Measurements from ENCODE around the gene ZDHHC18. TPM values are rescaled to one million over a fixed set of nuclear protein-coding genes. Genes with fewer than 3 reads are reported as not detected.

ZDHHC18 gene
- total RNA-seq, 1 experiment from 2014 or later: 27.9 TPM

DNA sequence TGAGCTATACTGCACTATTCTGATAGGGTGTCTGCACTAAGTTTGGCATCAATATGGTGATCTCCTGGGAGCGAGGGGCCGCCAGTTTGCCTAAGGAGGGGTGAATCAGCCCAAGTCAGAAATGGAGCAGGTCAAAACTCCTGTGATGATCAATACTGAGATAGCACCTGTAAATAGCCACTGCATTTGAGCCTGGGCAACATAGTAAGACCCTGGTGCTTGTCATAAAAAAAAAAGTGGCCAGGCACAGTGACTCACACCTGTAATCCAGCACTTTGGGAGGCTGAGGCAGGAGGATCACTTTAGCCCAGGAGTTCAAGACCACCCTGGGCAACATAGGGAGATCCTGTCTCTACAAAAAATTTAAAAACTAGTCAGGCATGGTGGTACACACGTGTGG is 11.6 kb upstream of the ZDHHC18 start:
- no peak overlapping the region for H3K27ac ChIP-seq (ENCODE audit: low read depth, low read length, poor library complexity, severe bottlenecking)
- H3K36me3 ChIP-seq (ENCODE audit: insufficient read depth, low read length, poor library complexity, severe bottlenecking): no peaks in the 10 kb centered on the region
- no peak for TF ChIP-seq EZH2 (IDR thresholded peaks at IDR 0.05; ENCODE audit: borderline replicate concordance, low read depth, low read length, poor library complexity, severe bottlenecking)
- TF ChIP-seq, protein P1, sequence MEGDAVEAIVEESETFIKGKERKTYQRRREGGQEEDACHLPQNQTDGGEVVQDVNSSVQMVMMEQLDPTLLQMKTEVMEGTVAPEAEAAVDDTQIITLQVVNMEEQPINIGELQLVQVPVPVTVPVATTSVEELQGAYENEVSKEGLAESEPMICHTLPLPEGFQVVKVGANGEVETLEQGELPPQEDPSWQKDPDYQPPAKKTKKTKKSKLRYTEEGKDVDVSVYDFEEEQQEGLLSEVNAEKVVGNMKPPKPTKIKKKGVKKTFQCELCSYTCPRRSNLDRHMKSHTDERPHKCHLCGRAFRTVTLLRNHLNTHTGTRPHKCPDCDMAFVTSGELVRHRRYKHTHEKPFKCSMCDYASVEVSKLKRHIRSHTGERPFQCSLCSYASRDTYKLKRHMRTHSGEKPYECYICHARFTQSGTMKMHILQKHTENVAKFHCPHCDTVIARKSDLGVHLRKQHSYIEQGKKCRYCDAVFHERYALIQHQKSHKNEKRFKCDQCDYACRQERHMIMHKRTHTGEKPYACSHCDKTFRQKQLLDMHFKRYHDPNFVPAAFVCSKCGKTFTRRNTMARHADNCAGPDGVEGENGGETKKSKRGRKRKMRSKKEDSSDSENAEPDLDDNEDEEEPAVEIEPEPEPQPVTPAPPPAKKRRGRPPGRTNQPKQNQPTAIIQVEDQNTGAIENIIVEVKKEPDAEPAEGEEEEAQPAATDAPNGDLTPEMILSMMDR (conservative IDR thresholded peaks at IDR 0.05; ENCODE audit: low read depth, low read length): no peak
- no peak overlapping the region for H3K4me3 ChIP-seq (ENCODE audit: low read depth, low read length, poor library complexity, severe bottlenecking)
- ChIA-PET CTCF (no interaction called here), POLR2A (ENCODE audit: low non-redundant PET) (no interaction called here)
- intact Hi-C loops (cut with micrococcal nuclease; ENCODE audit: unreplicated experiment): loop anchor here (5.0 kb wide), 1 partner anchor 62 kb away; no protein-coding TSS in a partner anchor
- H3K27me3 ChIP-seq (replicated peaks; ENCODE audit: insufficient read depth, low read depth, low read length, poor library complexity): no peaks in the 10 kb centered on the region
- no TSS peak for BruUV-seq (replicated peaks)
- H3K4me1 ChIP-seq (ENCODE audit: insufficient read depth, low read length, poor library complexity, severe bottlenecking): no peaks in the 10 kb centered on the region
- no peaks in the 10 kb centered on the region for H3K9me3 ChIP-seq (ENCODE audit: low read depth, low read length, poor library complexity, severe bottlenecking)
- no peak for DNase-seq (ENCODE audit: low spot score)

DNA sequence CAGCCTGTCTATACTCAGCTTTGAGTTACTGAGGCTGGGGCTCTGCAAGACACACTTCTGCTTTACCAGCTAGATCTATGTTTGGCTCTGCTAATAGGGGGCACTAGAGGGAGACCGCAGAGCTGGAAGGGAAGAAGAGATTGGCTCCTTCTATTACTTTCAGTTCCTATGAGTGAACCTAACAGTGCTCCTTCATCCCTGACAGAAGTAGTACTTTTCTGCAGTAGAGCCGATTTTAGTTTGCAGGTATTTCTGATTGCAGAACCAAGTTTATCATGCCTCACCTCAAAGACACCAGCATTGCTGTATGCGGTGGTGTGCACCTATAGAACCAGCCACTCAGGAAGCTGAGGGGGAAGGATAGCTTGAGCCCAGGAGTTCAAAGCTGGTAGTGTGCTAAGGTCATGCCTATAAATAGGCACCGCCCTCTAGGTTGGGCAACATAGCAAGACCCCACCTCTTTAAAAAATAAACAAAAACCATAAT is 5.7 kb upstream of the ZDHHC18 start:
- TF ChIP-seq EZH2 (IDR thresholded peaks at IDR 0.05; ENCODE audit: borderline replicate concordance, low read depth, low read length, poor library complexity, severe bottlenecking): no peak
- TF ChIP-seq, protein P1 (conservative IDR thresholded peaks at IDR 0.05; ENCODE audit: low read depth, low read length): peak; percentile 30; the same call in 1 of the 2 replicates
- Histone ChIP-seq H3K27ac (ENCODE audit: low read depth, low read length, poor library complexity, severe bottlenecking) (no peak overlapping the region), H3K4me3 (ENCODE audit: low read depth, low read length, poor library complexity, severe bottlenecking) (no peak overlapping the region), H3K4me1 (ENCODE audit: insufficient read depth, low read length, poor library complexity, severe bottlenecking) (no peaks in the 10 kb centered on the region), H3K27me3 (replicated peaks; ENCODE audit: insufficient read depth, low read depth, low read length, poor library complexity) (no peaks in the 10 kb centered on the region), H3K36me3 (ENCODE audit: insufficient read depth, low read length, poor library complexity, severe bottlenecking) (no peaks in the 10 kb centered on the region), H3K9me3 (ENCODE audit: low read depth, low read length, poor library complexity, severe bottlenecking) (no peaks in the 10 kb centered on the region)
- ChIA-PET CTCF (interaction anchor here (0.9 kb wide), 1 partner anchor 77 kb away, joined by 6 read pairs; no protein-coding TSS in a partner anchor), POLR2A (ENCODE audit: low non-redundant PET) (no interaction called here)
- intact Hi-C loops (cut with micrococcal nuclease; ENCODE audit: unreplicated experiment): no loop called here
- no TSS peak for BruUV-seq (replicated peaks)
- DNase-seq (ENCODE audit: low spot score): peak; percentile 21

DNA sequence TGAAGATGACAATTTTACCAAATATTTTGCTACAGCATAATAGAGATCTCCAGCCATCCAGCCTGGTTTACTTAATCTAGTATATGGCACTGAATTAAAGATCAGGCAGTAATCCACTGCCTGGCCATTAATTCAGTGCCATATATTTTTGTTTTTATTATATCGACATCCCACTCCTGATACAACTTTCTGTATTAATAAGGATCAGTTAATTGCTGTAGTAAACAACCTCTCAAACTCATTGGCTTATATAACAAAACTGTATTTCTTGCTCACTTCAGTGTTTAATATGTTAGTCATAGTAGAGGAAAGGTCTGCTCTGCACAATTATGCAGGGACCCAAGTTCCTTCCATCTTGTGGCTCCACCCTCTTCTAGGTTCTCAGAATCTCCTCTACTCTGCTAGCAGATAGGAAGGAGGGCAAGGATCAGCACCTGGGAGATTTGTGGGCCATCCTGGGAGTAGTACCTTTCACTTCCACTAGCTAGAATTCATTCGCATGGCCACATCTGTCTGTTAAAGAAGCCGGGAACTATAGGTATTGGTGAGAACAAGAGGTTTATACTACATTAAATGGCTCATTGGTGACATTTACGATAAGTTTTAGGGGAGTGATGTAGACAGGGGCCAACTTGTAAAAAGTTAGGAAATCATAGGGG is 3.6 kb upstream of the ZDHHC18 start:
- Histone ChIP-seq H3K36me3 (ENCODE audit: insufficient read depth, low read length, poor library complexity, severe bottlenecking) (no peaks in the 10 kb centered on the region), H3K9me3 (ENCODE audit: low read depth, low read length, poor library complexity, severe bottlenecking) (no peaks in the 10 kb centered on the region), H3K27ac (ENCODE audit: low read depth, low read length, poor library complexity, severe bottlenecking) (no peak overlapping the region), H3K4me3 (ENCODE audit: low read depth, low read length, poor library complexity, severe bottlenecking) (no peak overlapping the region), H3K27me3 (replicated peaks; ENCODE audit: insufficient read depth, low read depth, low read length, poor library complexity) (no peaks in the 10 kb centered on the region), H3K4me1 (ENCODE audit: insufficient read depth, low read length, poor library complexity, severe bottlenecking) (peaks cover 5% of the 10 kb centered on the region)
- intact Hi-C loops (cut with micrococcal nuclease; ENCODE audit: unreplicated experiment): no loop called here
- CTCF ChIA-PET: interaction anchor here (0.6 to 0.7 kb wide), 2 partner anchors 15 to 209 kb away, joined by 3 to 7 read pairs; no protein-coding TSS in a partner anchor
- TF ChIP-seq, protein P1 (conservative IDR thresholded peaks at IDR 0.05; ENCODE audit: low read depth, low read length): no peak
- TF ChIP-seq EZH2 (IDR thresholded peaks at IDR 0.05; ENCODE audit: borderline replicate concordance, low read depth, low read length, poor library complexity, severe bottlenecking): no peak
- no TSS peak for BruUV-seq (replicated peaks)
- POLR2A ChIA-PET (ENCODE audit: low non-redundant PET): no interaction called here
- DNase-seq (ENCODE audit: low spot score): no peak
